Activated CD8-positive, alpha-beta T cell treated with anti-CD3 and anti-CD28 coated beads for 36 hours (primary cell): ENCODE measurements around the gene L3MBTL4. TPM values are rescaled to one million over a fixed set of nuclear protein-coding genes. Genes with fewer than 3 reads are reported as not detected.

ENCODE experiments used
- ATAC-seq: fragments of 200-7000 bp; cut with Tn5 transposase; one replicate; pipeline ENCODE4 v1.10.0; 2021; ENCODE audit warnings: mild to moderate bottlenecking, moderate library complexity
- CTCF ChIA-PET: fragments of 350-600 bp; sonication (Branson Sonifier 250); formaldehyde crosslinking; loops from one replicate; lab custom pipeline; 2021; ENCODE audit warnings: antibody characterized with exemption; lab: Charles Lee
- POLR2A ChIA-PET: fragments of 350-600 bp; sonication (Branson Sonifier 250); formaldehyde crosslinking; loops from one replicate; lab custom pipeline; 2021; ENCODE audit warnings: antibody characterized with exemption; lab: Charles Lee
- DNase-seq: peaks from one replicate; pipeline ENCODE4 v3.0.0-alpha.2; 2020
- H3K27ac Mint-ChIP-seq: one replicate; pipeline ENCODE4 v1.8.0; 2021; ENCODE audit warnings: mild to moderate bottlenecking, mixed read lengths
- H3K27me3 Mint-ChIP-seq: one replicate; pipeline ENCODE4 v1.8.0; 2021; ENCODE audit warnings: mixed read lengths
- H3K36me3 Mint-ChIP-seq: one replicate; pipeline ENCODE4 v1.8.0; 2021; ENCODE audit warnings: low read depth, mixed read lengths
- H3K4me1 Mint-ChIP-seq: one replicate; pipeline ENCODE4 v1.8.0; 2021; ENCODE audit warnings: low read depth, mixed read lengths
- H3K4me3 Mint-ChIP-seq: one replicate; pipeline ENCODE4 v1.8.0; 2021; ENCODE audit warnings: mild to moderate bottlenecking, moderate library complexity, mixed read lengths
- H3K9me3 Mint-ChIP-seq: one replicate; pipeline ENCODE4 v1.8.0; 2021; ENCODE audit warnings: mixed read lengths
- CTCF ChIP-seq: fragments of 200-600 bp; IDR thresholded peaks from one replicate; pipeline ENCODE4 v1.8.0; 2022; ENCODE audit warnings: antibody characterized with exemption, mild to moderate bottlenecking
- intact Hi-C: fragments of 100-400 bp; cut with micrococcal nuclease; formaldehyde crosslinking; loops from one replicate; pipeline ENCODE4 v1.10.0; 2022
- total RNA-seq, 2 experiments: library from RNA; stranded (reverse); gene quantifications; one replicate each; pipeline ENCODE4 v1.2.3, GENCODE V29; 2021

The L3MBTL4 gene
- total RNA-seq, 2 experiments from 2014 or later: not detected

- Mint-ChIP-seq H3K9me3 (peaks cover 10% of the 10 kb centered on the region), H3K36me3 (no peaks in the 10 kb centered on the region), H3K27me3 (no peaks in the 10 kb centered on the region), H3K4me3 (no peak overlapping the region), H3K4me1 (no peaks in the 10 kb centered on the region), H3K27ac (no peak overlapping the region)
- TF ChIP-seq CTCF: no peak
- intact Hi-C loops: no loop called here
- CTCF ChIA-PET: no interaction called here
- no peak for DNase-seq
- no peak for ATAC-seq
- POLR2A ChIA-PET: no interaction called here
Measured at GRCh38 chr18:5998166-5998881, 416.4 kb downstream of the L3MBTL4 start.

- ATAC-seq: no peak
- no peak overlapping the region for H3K27ac Mint-ChIP-seq
- H3K36me3 Mint-ChIP-seq: no peaks in the 10 kb centered on the region
- DNase-seq: no peak
- no peaks in the 10 kb centered on the region for H3K4me1 Mint-ChIP-seq
- CTCF ChIA-PET: no interaction called here
- POLR2A ChIA-PET: no interaction called here
- H3K9me3 Mint-ChIP-seq: peaks cover 10% of the 10 kb centered on the region
- intact Hi-C loops: no loop called here
- TF ChIP-seq CTCF: no peak
- H3K4me3 Mint-ChIP-seq: no peak overlapping the region
- H3K27me3 Mint-ChIP-seq: no peaks in the 10 kb centered on the region
Measured at GRCh38 chr18:5997361-5997760, 417.4 kb downstream of the L3MBTL4 start.

- ChIA-PET CTCF (no interaction called here), POLR2A (no interaction called here)
- Mint-ChIP-seq H3K36me3 (no peaks in the 10 kb centered on the region), H3K4me3 (no peak overlapping the region), H3K9me3 (peaks cover 10% of the 10 kb centered on the region), H3K27me3 (no peaks in the 10 kb centered on the region), H3K4me1 (no peaks in the 10 kb centered on the region), H3K27ac (no peak overlapping the region)
- DNase-seq: no peak
- TF ChIP-seq CTCF: no peak
- intact Hi-C loops: no loop called here
- no peak for ATAC-seq
Measured at GRCh38 chr18:5995626-5996025, 419.1 kb downstream of the L3MBTL4 start.

GRCh38 chr18:5993938-5994337 is 420.8 kb downstream of the L3MBTL4 start:
- Mint-ChIP-seq H3K36me3 (no peaks in the 10 kb centered on the region), H3K4me3 (no peak overlapping the region), H3K4me1 (no peaks in the 10 kb centered on the region), H3K27ac (no peak overlapping the region), H3K9me3 (no peaks in the 10 kb centered on the region), H3K27me3 (no peaks in the 10 kb centered on the region)
- CTCF ChIA-PET: no interaction called here
- no peak for TF ChIP-seq CTCF
- POLR2A ChIA-PET: no interaction called here
- DNase-seq: no peak
- no peak for ATAC-seq
- intact Hi-C loops: no loop called here

- H3K36me3 Mint-ChIP-seq: no peaks in the 10 kb centered on the region
- DNase-seq (no peak), ATAC-seq (no peak)
- intact Hi-C loops: no loop called here
- POLR2A ChIA-PET: no interaction called here
- H3K27ac Mint-ChIP-seq: no peak overlapping the region
- H3K9me3 Mint-ChIP-seq: no peaks in the 10 kb centered on the region
- no peak for TF ChIP-seq CTCF
- no peak overlapping the region for H3K4me3 Mint-ChIP-seq
- H3K4me1 Mint-ChIP-seq: no peaks in the 10 kb centered on the region
- H3K27me3 Mint-ChIP-seq: no peaks in the 10 kb centered on the region
- CTCF ChIA-PET: no interaction called here
Measured at GRCh38 chr18:5992381-5992780, 422.3 kb downstream of the L3MBTL4 start.
